SK-N-SH (cell line): ENCODE data around the gene LIX1. TPM values are rescaled to one million over a fixed set of nuclear protein-coding genes. Genes with fewer than 3 reads are reported as not detected.
A peak's percentile ranks its signal among the peaks of the same experiment; 100 is the strongest.
"Not testable (repeated sequence)": the region's sequence is repeated elsewhere in the genome, so short reads cannot be mapped to it uniquely, and the experiment has no call there.

Experiments used
- CTCF ChIA-PET: fragments of 300-600, 350-600 bp; formaldehyde crosslinking; extraction: SDS; loops from one replicate; lab custom pipeline; 2021; lab: Yijun Ruan, JAX
- POLR2A ChIA-PET: fragments of 350-600 bp; sonication (Branson Sonifier 250); formaldehyde crosslinking; extraction: SDS; loops from one replicate; lab custom pipeline; 2020; ENCODE audit warnings: antibody characterized with exemption, inconsistent platforms; lab: Yijun Ruan, JAX
- DNase-seq: peaks from one replicate; pipeline ENCODE4 v3.0.0; 2012
- H2AFZ ChIP-seq: fragments of 200-600 bp; sonication (generic); 2 replicates; pipeline ENCODE4 v1.8.1; 2016; ENCODE audit warnings: antibody characterized with exemption, mild to moderate bottlenecking, low read depth
- H3F3A ChIP-seq: fragments of 200-600 bp; sonication (generic); replicated peaks from 2 replicates; pipeline ENCODE3; 2016; ENCODE audit warnings: antibody characterized with exemption, mild to moderate bottlenecking; ENCODE audit not compliant: insufficient read depth
- H3K27ac ChIP-seq, 2 experiments: fragments of 200-500 bp in 1 of 2; fragments of 200-600 bp in 1 of 2; sonication (Bioruptor generic) in 1 of 2; sonication (generic), shearing (Covaris generic) in 1 of 2; 2 replicates each; pipeline versions ENCODE4 v1.5.1 to v1.6.1; 2014 to 2016; ENCODE audit warnings: low read depth in 2 of 2, inconsistent platforms in 1 of 2, low read length in 1 of 2, mild to moderate bottlenecking in 1 of 2, mixed read lengths in 1 of 2
- H3K27me3 ChIP-seq: fragments of 200-600 bp; sonication (generic), shearing (Covaris generic); 2 replicates; pipeline ENCODE4 v1.6.1; 2016; ENCODE audit warnings: mixed run types; ENCODE audit not compliant: insufficient read depth
- H3K36me3 ChIP-seq, 2 experiments: fragments of 200-500 bp in 1 of 2; fragments of 200-600 bp in 1 of 2; sonication (Bioruptor generic) in 1 of 2; sonication (generic) in 1 of 2; replicated peaks in 1 of 2; 2 replicates each; pipeline versions ENCODE3 to v1.5.1; 2014 to 2016; ENCODE audit warnings: low read length in 1 of 2, mild to moderate bottlenecking in 1 of 2; ENCODE audit not compliant: insufficient read depth in 2 of 2, control insufficient read depth in 1 of 2
- H3K4me1 ChIP-seq, 2 experiments: fragments of 200-500 bp in 1 of 2; fragments of 200-600 bp in 1 of 2; sonication (Bioruptor generic) in 1 of 2; sonication (generic), shearing (Covaris generic) in 1 of 2; 2 replicates each; pipeline versions ENCODE4 v1.5.1 to v1.6.1; 2014 to 2016; ENCODE audit warnings: low read depth in 1 of 2, low read length in 1 of 2, mixed run types in 1 of 2; ENCODE audit not compliant: insufficient read depth in 2 of 2, control insufficient read depth in 1 of 2
- H3K4me2 ChIP-seq: fragments of 200-600 bp; sonication (generic), shearing (Covaris generic); 2 replicates; pipeline ENCODE4 v1.6.1; 2017; ENCODE audit warnings: mixed run types
- H3K4me3 ChIP-seq, 2 experiments: fragments of 200-500 bp in 1 of 2; fragments of 200-600 bp in 1 of 2; sonication (Bioruptor generic) in 1 of 2; sonication (generic), shearing (Covaris generic) in 1 of 2; 2 replicates each; pipeline versions ENCODE4 v1.5.1 to v1.8.1; 2014 to 2016; ENCODE audit warnings: low read depth in 2 of 2, inconsistent platforms in 1 of 2, low read length in 1 of 2, mild to moderate bottlenecking in 1 of 2, mixed read lengths in 1 of 2, moderate library complexity in 1 of 2
- H3K79me2 ChIP-seq: fragments of 200-600 bp; sonication (generic); 2 replicates; pipeline ENCODE4 v1.8.1; 2017; ENCODE audit warnings: mild to moderate bottlenecking; ENCODE audit not compliant: insufficient read depth
- H3K9ac ChIP-seq: fragments of 200-600 bp; sonication (generic); 2 replicates; pipeline ENCODE4 v1.6.1; 2017; ENCODE audit warnings: mixed run types
- H3K9me2 ChIP-seq: fragments of 200-600 bp; sonication (generic); 2 replicates; pipeline ENCODE4 v1.6.1; 2017; ENCODE audit warnings: mixed run types
- H3K9me3 ChIP-seq: fragments of 200-600 bp; sonication (generic); 2 replicates; pipeline ENCODE4 v1.6.1; 2017; ENCODE audit warnings: mixed run types, mild to moderate bottlenecking, moderate library complexity
- H4K20me1 ChIP-seq: fragments of 200-600 bp; sonication (generic); 2 replicates; pipeline ENCODE4 v1.6.1; 2017; ENCODE audit warnings: mild to moderate bottlenecking, mixed run types; ENCODE audit not compliant: insufficient read depth
- CHD2 ChIP-seq: fragments of 150-350 bp; IDR thresholded peaks from 2 replicates; pipeline ENCODE4 v1.6.1; 2018; ENCODE audit warnings: low read length; ENCODE audit not compliant: partially characterized antibody
- ELF1 ChIP-seq: IDR thresholded peaks from 2 replicates; pipeline ENCODE4 v1.4.0; 2012
- EP300 ChIP-seq, 2 experiments: IDR thresholded peaks; 2 replicates each; pipeline versions ENCODE4 v1.4.0 to v1.6.1; 2012; ENCODE audit warnings: borderline replicate concordance in 1 of 2, low read depth in 1 of 2, low read length in 1 of 2
- EZH2phosphoT487 ChIP-seq: fragments of 200-600 bp; sonication (generic); IDR thresholded peaks from 2 replicates; pipeline ENCODE4 v1.6.1; 2017; ENCODE audit warnings: low read depth, mixed run types, mild to moderate bottlenecking, antibody characterized with exemption, moderate library complexity, borderline replicate concordance
- FOXJ3 ChIP-seq: sonication (generic); formaldehyde crosslinking; IDR thresholded peaks from 2 replicates; pipeline ENCODE4 v1.5.1; 2020; ENCODE audit warnings: mild to moderate bottlenecking, missing genetic modification reagents
- GATA2 ChIP-seq: sonication (generic); formaldehyde crosslinking; IDR thresholded peaks from 2 replicates; pipeline ENCODE4 v1.5.0; 2020; ENCODE audit warnings: mild to moderate bottlenecking, missing genetic modification reagents
- IRF3 ChIP-seq: fragments of 150-350 bp; IDR thresholded peaks from 2 replicates; pipeline ENCODE4 v1.6.1; 2016; ENCODE audit warnings: mild to moderate bottlenecking, low read depth, low read length
- MEF2A ChIP-seq: IDR thresholded peaks from 2 replicates; pipeline ENCODE4 v1.4.0; 2012; ENCODE audit warnings: low read depth, borderline replicate concordance
- NFIC ChIP-seq: IDR thresholded peaks from 2 replicates; pipeline ENCODE4 v1.4.0; 2012; ENCODE audit warnings: borderline replicate concordance
- RCOR1 ChIP-seq: fragments of 150-350 bp; IDR thresholded peaks from 2 replicates; pipeline ENCODE4 v1.6.1; 2017; ENCODE audit warnings: antibody characterized with exemption, low read length
- RFX5 ChIP-seq: IDR thresholded peaks from 2 replicates; pipeline ENCODE4 v1.6.1; 2012; ENCODE audit warnings: mild to moderate bottlenecking, improper control_type of control experiment, low read length
- RXRA ChIP-seq: IDR thresholded peaks from 2 replicates; pipeline ENCODE4 v1.4.0; 2012; ENCODE audit warnings: low read depth, mild to moderate bottlenecking, borderline replicate concordance
- TAF1 ChIP-seq: IDR thresholded peaks from 2 replicates; pipeline ENCODE4 v1.6.1; 2012; ENCODE audit warnings: low read depth, mild to moderate bottlenecking, low read length, moderate library complexity, borderline replicate concordance
- TEAD4 ChIP-seq: IDR thresholded peaks from 2 replicates; pipeline ENCODE4 v1.4.0; 2012; ENCODE audit warnings: mild to moderate bottlenecking, borderline replicate concordance; ENCODE audit not compliant: insufficient read depth
- WGBS: methylation state at CpG from one replicate; pipeline ENCODE4 v1.1.6; 2017; ENCODE audit warnings: low lambda C conversion rate; 5-methylcytosine and 5-hydroxymethylcytosine counted together
- polyA plus RNA-seq, 3 experiments: library from polyadenylated mRNA; depleted of rRNA; stranded (reverse); fragments of >200 nt; gene quantifications; 2 replicates each; pipeline ENCODE4 v1.2.3, GENCODE V29; 2012
- TF ChIP-seq, protein P1 (sequence below): IDR thresholded peaks from 2 replicates; pipeline ENCODE4 v1.4.0; 2012; ENCODE audit warnings: low read depth, borderline replicate concordance

LIX1 gene
- polyA plus RNA-seq, 1 of the 3 experiments (the other 2 are of a cell fraction) = not detected

GRCh38 chr5:97182571-97183099, 40.2 kb upstream of the LIX1 start:
- peak overlapping the region; percentile 97 for H2AFZ ChIP-seq
- H3K36me3 ChIP-seq = peaks cover 22 to 24% of the 10 kb centered on the region in 2 experiments
- H3K9me2 ChIP-seq = no peaks in the 10 kb centered on the region
- no peaks in the 10 kb centered on the region for H3F3A ChIP-seq
- no peaks in the 10 kb centered on the region for H3K27me3 ChIP-seq
- WGBS = 1% methylated on average over 12 of the region's 12 CpGs
- ChIA-PET CTCF (interaction anchor here (1.4 kb wide), 1 partner anchor 1586 kb away, joined by 5 read pairs; no protein-coding TSS in a partner anchor), POLR2A (no interaction called here)
- peak overlapping the region; percentile 71 for H3K4me2 ChIP-seq
- DNase-seq = peak; percentile 8
- no peak for TF ChIP-seq EP300 (IDR thresholded peaks at IDR 0.05; ENCODE audit: borderline replicate concordance in 1 of 2, low read depth in 1 of 2, low read length in 1 of 2)
- TF ChIP-seq MEF2A = no peak
- TF ChIP-seq RFX5 = no peak
- no peak for TF ChIP-seq TAF1
- TF ChIP-seq TEAD4 = no peak
- no peak for TF ChIP-seq FOXJ3 (CRISPR knock-in tag)
- TF ChIP-seq GATA2 (CRISPR knock-in tag) = no peak
- no peak for TF ChIP-seq ELF1
- TF ChIP-seq CHD2 = no peak
- TF ChIP-seq, protein P1, sequence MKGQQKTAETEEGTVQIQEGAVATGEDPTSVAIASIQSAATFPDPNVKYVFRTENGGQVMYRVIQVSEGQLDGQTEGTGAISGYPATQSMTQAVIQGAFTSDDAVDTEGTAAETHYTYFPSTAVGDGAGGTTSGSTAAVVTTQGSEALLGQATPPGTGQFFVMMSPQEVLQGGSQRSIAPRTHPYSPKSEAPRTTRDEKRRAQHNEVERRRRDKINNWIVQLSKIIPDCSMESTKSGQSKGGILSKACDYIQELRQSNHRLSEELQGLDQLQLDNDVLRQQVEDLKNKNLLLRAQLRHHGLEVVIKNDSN = no peak
- peak overlapping the region; percentile 90 for H3K9ac ChIP-seq
- H3K27ac ChIP-seq = peak overlapping the region; percentile 92 to 95
- H3K4me3 ChIP-seq = peak overlapping the region; percentile 88 to 93
- peaks cover 3 to 5% of the 10 kb centered on the region in 2 experiments; a peak in 3 of 4 replicates for H3K4me1 ChIP-seq
- peaks cover 45% of the 10 kb centered on the region for H3K79me2 ChIP-seq
- H4K20me1 ChIP-seq = 0 out of 2 replicates have a peak, but pooled peaks cover 7% of the 10 kb centered on the region
- H3K9me3 ChIP-seq = no peaks in the 10 kb centered on the region

DNA sequence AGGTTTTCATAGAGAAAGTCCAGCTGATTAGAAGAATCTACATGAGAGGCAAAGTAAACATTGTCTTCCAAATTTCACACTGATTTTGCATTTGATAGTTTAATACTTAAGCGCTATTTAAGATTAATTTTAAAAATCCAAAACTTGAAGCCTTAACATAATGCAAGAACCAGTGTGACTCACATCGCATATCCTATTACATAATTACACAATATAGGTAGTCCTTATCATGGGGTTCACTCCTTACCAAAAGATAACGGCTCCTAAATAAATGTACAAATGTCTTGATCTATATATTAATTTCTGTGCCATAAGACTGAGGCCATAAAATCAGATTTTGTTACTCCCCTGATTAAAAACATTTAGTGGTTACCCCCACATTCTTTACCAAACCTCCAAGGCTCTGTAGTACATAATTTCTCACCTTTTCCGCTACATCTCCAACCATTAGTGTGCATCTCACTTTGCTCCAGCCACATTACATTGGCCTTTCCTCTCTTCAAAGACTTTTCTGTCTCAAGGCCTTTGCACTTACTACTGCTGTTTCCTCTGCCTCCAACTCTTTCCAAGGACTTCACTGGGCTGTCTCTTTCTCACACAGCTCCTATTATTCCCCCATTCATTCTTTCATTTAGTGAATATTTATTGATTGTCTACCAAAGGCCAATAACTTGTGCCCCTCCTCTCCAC, 39.6 kb upstream of the LIX1 start:
- Histone ChIP-seq H3K79me2 (peaks cover 47% of the 10 kb centered on the region), H3F3A (no peaks in the 10 kb centered on the region), H3K27ac (peak overlapping the region in 1 of 2 experiments; percentile 92; a peak in 1 of 4 replicates), H2AFZ (peak overlapping the region; percentile 97; the same call in 1 of the 2 replicates), H3K36me3 (peaks cover 28 to 30% of the 10 kb centered on the region in 2 experiments), H4K20me1 (0 out of 2 replicates have a peak, but pooled peaks cover 7% of the 10 kb centered on the region), H3K4me2 (peak overlapping the region; percentile 71), H3K4me3 (peak overlapping the region; percentile 88 to 93), H3K27me3 (no peaks in the 10 kb centered on the region), H3K9me3 (no peaks in the 10 kb centered on the region), H3K4me1 (peaks cover 3 to 5% of the 10 kb centered on the region in 2 experiments; a peak in 3 of 4 replicates), H3K9ac (peak overlapping the region; percentile 90), H3K9me2 (no peaks in the 10 kb centered on the region)
- CTCF ChIA-PET = interaction anchor here (1.4 kb wide), 1 partner anchor 1587 kb away, joined by 5 read pairs; no protein-coding TSS in a partner anchor
- 89% methylated on average over 4 of the region's 4 CpGs for WGBS
- TF ChIP-seq RXRA (no peak), EZH2phosphoT487 (no peak), NFIC (no peak), TAF1 (no peak), RFX5 (no peak), RCOR1 (no peak), GATA2 (CRISPR knock-in tag) (no peak), ELF1 (no peak), IRF3 (no peak), FOXJ3 (CRISPR knock-in tag) (no peak)
- TF ChIP-seq, protein P1 = no peak
- POLR2A ChIA-PET = no interaction called here
- DNase-seq = no peak

- H2AFZ ChIP-seq, H3K9me3 ChIP-seq, POLR2A ChIA-PET, H3K27me3 ChIP-seq, H3K27ac ChIP-seq, H3K4me1 ChIP-seq, H3K4me3 ChIP-seq, H3F3A ChIP-seq, H3K4me2 ChIP-seq, H4K20me1 ChIP-seq, DNase-seq, H3K9ac ChIP-seq, H3K9me2 ChIP-seq: not testable (repeated sequence)
- H3K36me3 ChIP-seq = peaks cover 52 to 53% of the 10 kb centered on the region in 2 experiments
- CTCF ChIA-PET = interaction anchor here (1.5 kb wide), 1 partner anchor 427 kb away, joined by 4 read pairs; no protein-coding TSS in a partner anchor
- WGBS = 86% methylated on average over 3 of the region's 3 CpGs
- H3K79me2 ChIP-seq = peaks cover 53% of the 10 kb centered on the region
Observed at GRCh38 chr5:97179457-97179856, 37.0 kb upstream of the LIX1 start.
